NCI-H2227 (cell line): ENCODE measurements around the gene ARHGEF10L.

ENCODE experiments used
- DNase-seq: peaks from one replicate; lab custom pipeline; 2025; ENCODE audit not compliant: unreplicated experiment; lab: John Stamatoyannopoulos, UW

The ARHGEF10L gene

GRCh38 chr1:17700945-17701810 is 161.7 kb downstream of the ARHGEF10L start:
- DNase-seq: peak; percentile 19

GRCh38 chr1:17704176-17704575 is 164.7 kb downstream of the ARHGEF10L start:
- DNase-seq: no peak

- DNase-seq: peak; percentile 21
These were observed 166.9 kb downstream of the ARHGEF10L start for GRCh38 chr1:17706445-17706844.

- no peak for DNase-seq
These were observed 170.5 kb downstream of the ARHGEF10L start for GRCh38 chr1:17709981-17710380.

- DNase-seq: no peak
These were observed 171.5 kb downstream of the ARHGEF10L start for GRCh38 chr1:17710889-17711576.

GRCh38 chr1:17711577-17711910 is 172.0 kb downstream of the ARHGEF10L start:
- no peak for DNase-seq

- no peak for DNase-seq
These were observed 172.4 kb downstream of the ARHGEF10L start for GRCh38 chr1:17711941-17712340.

- no peak for DNase-seq
These were observed 174.5 kb downstream of the ARHGEF10L start for GRCh38 chr1:17713993-17714392.

- DNase-seq: no peak
These were observed 178.4 kb downstream of the ARHGEF10L start for GRCh38 chr1:17717594-17718535.

- no peak for DNase-seq
These were observed 180.4 kb downstream of the ARHGEF10L start for GRCh38 chr1:17719874-17720273.

GRCh38 chr1:17721444-17721843 is 181.9 kb downstream of the ARHGEF10L start:
- DNase-seq: no peak

- DNase-seq: no peak
These were observed 184.2 kb downstream of the ARHGEF10L start for GRCh38 chr1:17723684-17724083.

- no peak for DNase-seq
These were observed 184.7 kb downstream of the ARHGEF10L start for GRCh38 chr1:17724150-17724549.

GRCh38 chr1:17725084-17725719 is 185.7 kb downstream of the ARHGEF10L start:
- DNase-seq: no peak

GRCh38 chr1:17725811-17726582 is 186.5 kb downstream of the ARHGEF10L start:
- DNase-seq: no peak

- no peak for DNase-seq
These were observed 188.7 kb downstream of the ARHGEF10L start for GRCh38 chr1:17728123-17728712.

GRCh38 chr1:17729248-17729647 is 189.8 kb downstream of the ARHGEF10L start:
- no peak for DNase-seq

GRCh38 chr1:17729909-17730308 is 190.4 kb downstream of the ARHGEF10L start:
- no peak for DNase-seq

- no peak for DNase-seq
These were observed 192.0 kb downstream of the ARHGEF10L start for GRCh38 chr1:17731460-17731859.

- DNase-seq: no peak
These were observed 193.0 kb downstream of the ARHGEF10L start for GRCh38 chr1:17732475-17732874.
